CD14-positive monocyte (primary cell): ENCODE results near the gene FAM107B. TPM values are rescaled to one million over a fixed set of nuclear protein-coding genes. Genes with fewer than 3 reads are reported as not detected.

Experiments used
- DNase-seq, 3 donors: peaks; one replicate each; pipeline ENCODE4 v3.0.0-alpha.2; 2011 to 2022
- H2AFZ ChIP-seq: 2 replicates; pipeline ENCODE4 v1.6.0; 2012; ENCODE audit warnings: mild to moderate bottlenecking, low read depth, low read length, inconsistent platforms; ENCODE audit not compliant: insufficient read depth, poor library complexity, severe bottlenecking
- H3K27ac ChIP-seq, 2 donors: 1 replicate in 1 of 2; 2 replicates in 1 of 2; pipeline ENCODE4 v1.5.1; 2012 to 2013; ENCODE audit warnings: low read length in 2 of 2, control low read depth in 1 of 2, inconsistent platforms in 1 of 2, low read depth in 1 of 2, mild to moderate bottlenecking in 1 of 2
- H3K27me3 ChIP-seq, 2 donors: one replicate each; pipeline versions ENCODE4 v1.6.0 to v1.6.1; 2011 to 2013; ENCODE audit warnings: low read length in 2 of 2; ENCODE audit not compliant: control insufficient read depth in 2 of 2, insufficient read depth in 2 of 2
- H3K36me3 ChIP-seq, 2 donors: replicated peaks in 1 of 2; 1 replicate in 1 of 2; 2 replicates in 1 of 2; pipeline versions ENCODE4 v1.5.1 to v1.6.1; 2012 to 2013; ENCODE audit warnings: low read length in 2 of 2, control low read depth in 1 of 2, inconsistent platforms in 1 of 2, mild to moderate bottlenecking in 1 of 2; ENCODE audit not compliant: insufficient read depth in 2 of 2, control insufficient read depth in 1 of 2
- H3K4me1 ChIP-seq, 2 donors: 1 replicate in 1 of 2; 2 replicates in 1 of 2; pipeline versions ENCODE4 v1.5.1 to v1.6.1; 2012 to 2013; ENCODE audit warnings: low read length in 2 of 2, control low read depth in 1 of 2, inconsistent platforms in 1 of 2, mild to moderate bottlenecking in 1 of 2, moderate library complexity in 1 of 2; ENCODE audit not compliant: insufficient read depth in 2 of 2, control insufficient read depth in 1 of 2
- H3K4me2 ChIP-seq: replicated peaks from 2 replicates; pipeline ENCODE3; 2012; ENCODE audit warnings: low read length, moderate library complexity, mild to moderate bottlenecking; ENCODE audit not compliant: poor library complexity, severe bottlenecking; ENCODE audit errors: extremely low read depth
- H3K4me3 ChIP-seq, 3 experiments: fragments of 200-600 bp in 1 of 3; sonication (generic) in 1 of 3; replicated peaks in 1 of 3; 1 replicate in 2 of 3; 2 replicates in 1 of 3; pipeline ENCODE4 v1.5.1; 2011 to 2013; ENCODE audit warnings: low read length in 3 of 3, mild to moderate bottlenecking in 3 of 3, control low read depth in 2 of 3, low read depth in 2 of 3, inconsistent platforms in 1 of 3, moderate library complexity in 1 of 3
- H3K79me2 ChIP-seq: 2 replicates; pipeline ENCODE4 v1.6.0; 2012; ENCODE audit warnings: mild to moderate bottlenecking, control low read depth, inconsistent platforms, low read length, moderate library complexity; ENCODE audit not compliant: insufficient read depth
- H3K9ac ChIP-seq: 2 replicates; pipeline ENCODE4 v1.6.0; 2017; ENCODE audit warnings: low read length, mild to moderate bottlenecking; ENCODE audit not compliant: insufficient read depth, poor library complexity, severe bottlenecking
- H3K9me3 ChIP-seq, 2 donors: replicated peaks in 1 of 2; 1 replicate in 1 of 2; 2 replicates in 1 of 2; pipeline versions ENCODE4 v1.5.1 to v1.6.1; 2012 to 2013; ENCODE audit warnings: low read length in 2 of 2, control low read depth in 1 of 2; ENCODE audit not compliant: control insufficient read depth in 1 of 2, insufficient read depth in 1 of 2
- H4K20me1 ChIP-seq: 2 replicates; pipeline ENCODE4 v1.6.0; 2012; ENCODE audit warnings: mild to moderate bottlenecking, low read length, control low read depth, moderate library complexity; ENCODE audit not compliant: insufficient read depth
- H3K27ac Mint-ChIP-seq, 7 donors: one replicate each; pipeline ENCODE4 v1.8.0; 2020; ENCODE audit warnings: mild to moderate bottlenecking in 7 of 7, mixed read lengths in 7 of 7, moderate library complexity in 6 of 7, inconsistent platforms in 2 of 7
- H3K27me3 Mint-ChIP-seq, 3 donors: one replicate each; pipeline ENCODE4 v1.8.0; 2021 to 2022; ENCODE audit warnings: low read depth in 3 of 3, mild to moderate bottlenecking in 3 of 3, mixed read lengths in 3 of 3, moderate library complexity in 3 of 3, inconsistent platforms in 1 of 3
- H3K36me3 Mint-ChIP-seq, 2 donors: one replicate each; pipeline ENCODE4 v1.8.0; 2020; ENCODE audit warnings: mixed read lengths in 2 of 2, inconsistent platforms in 1 of 2, mild to moderate bottlenecking in 1 of 2
- H3K4me1 Mint-ChIP-seq: one replicate; pipeline ENCODE4 v1.8.0; 2020; ENCODE audit warnings: mild to moderate bottlenecking, mixed read lengths
- H3K4me3 Mint-ChIP-seq, 2 donors: one replicate each; pipeline ENCODE4 v1.8.0; 2020; ENCODE audit warnings: mild to moderate bottlenecking in 2 of 2, mixed read lengths in 2 of 2, moderate library complexity in 1 of 2
- H3K9me3 Mint-ChIP-seq, 7 donors: one replicate each; pipeline ENCODE4 v1.8.0; 2020 to 2022; ENCODE audit warnings: mixed read lengths in 7 of 7, mild to moderate bottlenecking in 6 of 7, moderate library complexity in 6 of 7, inconsistent platforms in 2 of 7
- CTCF ChIP-seq: fragments of 200-600 bp; IDR thresholded peaks from one replicate; pipeline ENCODE4 v1.8.0; 2022; ENCODE audit warnings: antibody characterized with exemption, mild to moderate bottlenecking
- WGBS: methylation state at CpG from one replicate; pipeline ENCODE4 v1.1.5; 2013; ENCODE audit warnings: missing lambda C conversion rate; ENCODE audit not compliant: insufficient coverage; 5-methylcytosine and 5-hydroxymethylcytosine counted together
- intact Hi-C, 2 donors: fragments of 100-400 bp; cut with micrococcal nuclease; formaldehyde crosslinking; loops; one replicate each; pipeline versions ENCODE4 v1.15.0 to v1.15.1; 2023
- polyA plus RNA-seq, 3 donors: library from polyadenylated mRNA; depleted of rRNA in 1 of 3; unstranded in 2 of 3; stranded (reverse) in 1 of 3; fragments of 300-500 nt in 2 of 3; fragments of >200 nt in 1 of 3; fragmentation: Illumina TruSeq in 2 of 3; gene quantifications; 1 replicate in 2 of 3; 2 replicates in 1 of 3; pipeline ENCODE4 v1.2.3, GENCODE V29; 2012 to 2021

FAM107B gene
- polyA plus RNA-seq, 3 donors: 27.2 to 68.5 (median 28.4) TPM

GRCh38 chr10:14787938-14788337 lies 13.2 kb upstream of the FAM107B start:
- no peak overlapping the region for H3K27ac ChIP-seq
- intact Hi-C loops: no loop called here
- H3K4me1 Mint-ChIP-seq: peaks cover under 1% of the 10 kb centered on the region
- H3K27me3 ChIP-seq: no peaks in the 10 kb centered on the region
- peaks cover 6 to 15% (median 8%) of the 10 kb centered on the region in 7 donors for H3K9me3 Mint-ChIP-seq
- H3K27ac Mint-ChIP-seq: peak overlapping the region in 1 of 7 donors; percentile 45
- 100% methylated on average over 1 of the region's 5 CpGs for WGBS
- H3K4me3 Mint-ChIP-seq: no peak overlapping the region
- H3K27me3 Mint-ChIP-seq: no peaks in the 10 kb centered on the region
- H3K36me3 ChIP-seq: no peaks in the 10 kb centered on the region
- no peak overlapping the region for H3K4me2 ChIP-seq
- H3K4me1 ChIP-seq: no peaks in the 10 kb centered on the region
- no peaks in the 10 kb centered on the region for H3K36me3 Mint-ChIP-seq
- no peaks in the 10 kb centered on the region for H4K20me1 ChIP-seq
- no peak overlapping the region for H3K9ac ChIP-seq
- H3K79me2 ChIP-seq: no peaks in the 10 kb centered on the region
- no peak overlapping the region for H3K4me3 ChIP-seq
- DNase-seq: no peak
- no peak for TF ChIP-seq CTCF
- H3K9me3 ChIP-seq: peaks cover 0 to 6% of the 10 kb centered on the region in 2 donors
- no peak overlapping the region for H2AFZ ChIP-seq

- Mint-ChIP-seq H3K4me1 (peaks cover 12% of the 10 kb centered on the region), H3K27me3 (peaks cover 3 to 5% (median 4%) of the 10 kb centered on the region in 3 donors), H3K4me3 (no peak overlapping the region), H3K27ac (peak overlapping the region in 1 of 7 donors; percentile 8), H3K36me3 (no peaks in the 10 kb centered on the region), H3K9me3 (peaks cover 6 to 15% (median 9%) of the 10 kb centered on the region in 7 donors)
- Histone ChIP-seq H4K20me1 (no peaks in the 10 kb centered on the region), H3K4me3 (no peak overlapping the region), H3K27me3 (peaks cover 5 to 7% of the 10 kb centered on the region in 2 donors), H2AFZ (no peak overlapping the region), H3K36me3 (no peaks in the 10 kb centered on the region), H3K27ac (no peak overlapping the region), H3K9ac (no peak overlapping the region), H3K9me3 (peaks cover 0 to 6% of the 10 kb centered on the region in 2 donors), H3K4me2 (no peak overlapping the region), H3K79me2 (no peaks in the 10 kb centered on the region), H3K4me1 (peaks cover 7 to 8% of the 10 kb centered on the region in 2 donors)
- no peak for TF ChIP-seq CTCF
- WGBS: 93% methylated on average over 4 of the region's 5 CpGs
- intact Hi-C loops: no loop called here
- no peak for DNase-seq
These were observed 9.9 kb upstream of the FAM107B start for GRCh38 chr10:14784459-14785055.
